Hepatocyte (in vitro differentiated cells): ENCODE measurements around the gene C6orf132. TPM values are rescaled to one million over a fixed set of nuclear protein-coding genes. Genes with fewer than 3 reads are reported as not detected.

ENCODE experiments used
- DNase-seq: peaks from one replicate; pipeline ENCODE4 v3.0.0-alpha.2; 2016; ENCODE audit warnings: low spot score
- H2AFZ ChIP-seq: fragments of 200-600 bp; sonication (generic); 2 replicates; pipeline ENCODE4 v1.6.0; 2016; ENCODE audit warnings: antibody characterized with exemption, mild to moderate bottlenecking
- H3K27ac ChIP-seq: fragments of 200-600 bp; sonication (generic); 2 replicates; pipeline ENCODE4 v1.5.1; 2016; ENCODE audit warnings: mild to moderate bottlenecking
- H3K27me3 ChIP-seq: fragments of 200-600 bp; sonication (generic); 2 replicates; pipeline ENCODE4 v1.6.1; 2016
- H3K36me3 ChIP-seq: fragments of 200-600 bp; sonication (generic); replicated peaks from 2 replicates; pipeline ENCODE4 v1.5.1; 2016; ENCODE audit warnings: low read depth; ENCODE audit not compliant: insufficient read depth
- H3K4me1 ChIP-seq: fragments of 200-600 bp; sonication (generic); 2 replicates; pipeline ENCODE4 v1.5.1; 2016; ENCODE audit warnings: mild to moderate bottlenecking, moderate library complexity; ENCODE audit not compliant: insufficient read depth
- H3K4me2 ChIP-seq: fragments of 200-600 bp; sonication (generic); 2 replicates; pipeline ENCODE4 v1.6.0; 2016
- H3K4me3 ChIP-seq: fragments of 200-600 bp; sonication (generic); 2 replicates; pipeline ENCODE4 v1.5.1; 2016; ENCODE audit warnings: mild to moderate bottlenecking
- H3K79me2 ChIP-seq: fragments of 200-600 bp; sonication (generic); 2 replicates; pipeline ENCODE4 v1.6.0; 2017; ENCODE audit warnings: mild to moderate bottlenecking
- H3K9me2 ChIP-seq: fragments of 200-600 bp; sonication (generic); replicated peaks from 2 replicates; pipeline ENCODE4 v1.6.0; 2017; ENCODE audit warnings: mild to moderate bottlenecking; ENCODE audit not compliant: insufficient read depth
- H3K9me3 ChIP-seq: fragments of 200-600 bp; sonication (generic); 2 replicates; pipeline ENCODE4 v1.5.1; 2016; ENCODE audit warnings: low read depth, mild to moderate bottlenecking
- H4K20me1 ChIP-seq: fragments of 200-600 bp; sonication (generic); 2 replicates; pipeline ENCODE4 v1.6.0; 2016; ENCODE audit warnings: mild to moderate bottlenecking; ENCODE audit not compliant: insufficient read depth, poor library complexity, severe bottlenecking
- EZH2 ChIP-seq: fragments of 200-600 bp; sonication (generic); IDR thresholded peaks from 2 replicates; pipeline ENCODE4 v1.6.1; 2016; ENCODE audit warnings: antibody characterized with exemption, mild to moderate bottlenecking, borderline replicate concordance
- EZH2phosphoT487 ChIP-seq: fragments of 200-600 bp; sonication (generic); IDR thresholded peaks from one replicate; pipeline ENCODE4 v1.6.1; 2018; ENCODE audit warnings: antibody characterized with exemption, mild to moderate bottlenecking, low read depth, moderate library complexity; ENCODE audit not compliant: unreplicated experiment, severe bottlenecking
- WGBS: methylation state at CpG from one replicate; pipeline ENCODE4 v1.1.6; 2016; ENCODE audit warnings: low lambda C conversion rate; ENCODE audit errors: missing lambda C conversion rate; 5-methylcytosine and 5-hydroxymethylcytosine counted together
- polyA plus RNA-seq: library from polyadenylated mRNA; unstranded; fragments of >200 nt; fragmentation: Nextera tagmentation; extraction: Ambion mirVana; gene quantifications from 2 replicates; pipeline ENCODE4 v1.2.1, GENCODE V29; 2016
- total RNA-seq: library from RNA; depleted of rRNA; stranded (reverse); fragments of >200 nt; gene quantifications from 2 replicates; pipeline ENCODE4 v1.2.3, GENCODE V29; 2014
- TF ChIP-seq, protein P1 (sequence below): fragments of 200-600 bp; sonication (generic); IDR thresholded peaks from 2 replicates; pipeline ENCODE4 v1.5.1; 2016; ENCODE audit warnings: antibody characterized with exemption, mild to moderate bottlenecking; ENCODE audit not compliant: poor library complexity

Gene C6orf132
- total and polyA plus RNA-seq, 2 experiments from 2014 or later = 10.5 to 12.5 TPM

GRCh38 chr6:42075159-42075838 lies 67.1 kb downstream of the C6orf132 start:
- Histone ChIP-seq H3K36me3 (no peaks in the 10 kb centered on the region), H3K27ac (no peak overlapping the region), H3K27me3 (no peaks in the 10 kb centered on the region), H3K9me2 (no peaks in the 10 kb centered on the region), H2AFZ (no peak overlapping the region), H3K4me3 (no peak overlapping the region), H3K9me3 (no peaks in the 10 kb centered on the region), H3K4me1 (no peaks in the 10 kb centered on the region), H3K79me2 (no peaks in the 10 kb centered on the region), H3K4me2 (no peak overlapping the region), H4K20me1 (no peaks in the 10 kb centered on the region)
- peak; percentile 86 for DNase-seq
- TF ChIP-seq, protein P1, sequence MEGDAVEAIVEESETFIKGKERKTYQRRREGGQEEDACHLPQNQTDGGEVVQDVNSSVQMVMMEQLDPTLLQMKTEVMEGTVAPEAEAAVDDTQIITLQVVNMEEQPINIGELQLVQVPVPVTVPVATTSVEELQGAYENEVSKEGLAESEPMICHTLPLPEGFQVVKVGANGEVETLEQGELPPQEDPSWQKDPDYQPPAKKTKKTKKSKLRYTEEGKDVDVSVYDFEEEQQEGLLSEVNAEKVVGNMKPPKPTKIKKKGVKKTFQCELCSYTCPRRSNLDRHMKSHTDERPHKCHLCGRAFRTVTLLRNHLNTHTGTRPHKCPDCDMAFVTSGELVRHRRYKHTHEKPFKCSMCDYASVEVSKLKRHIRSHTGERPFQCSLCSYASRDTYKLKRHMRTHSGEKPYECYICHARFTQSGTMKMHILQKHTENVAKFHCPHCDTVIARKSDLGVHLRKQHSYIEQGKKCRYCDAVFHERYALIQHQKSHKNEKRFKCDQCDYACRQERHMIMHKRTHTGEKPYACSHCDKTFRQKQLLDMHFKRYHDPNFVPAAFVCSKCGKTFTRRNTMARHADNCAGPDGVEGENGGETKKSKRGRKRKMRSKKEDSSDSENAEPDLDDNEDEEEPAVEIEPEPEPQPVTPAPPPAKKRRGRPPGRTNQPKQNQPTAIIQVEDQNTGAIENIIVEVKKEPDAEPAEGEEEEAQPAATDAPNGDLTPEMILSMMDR = peak; percentile 89
- no peak for TF ChIP-seq EZH2phosphoT487
- 34% methylated on average over 7 of the region's 7 CpGs for WGBS

DNA sequence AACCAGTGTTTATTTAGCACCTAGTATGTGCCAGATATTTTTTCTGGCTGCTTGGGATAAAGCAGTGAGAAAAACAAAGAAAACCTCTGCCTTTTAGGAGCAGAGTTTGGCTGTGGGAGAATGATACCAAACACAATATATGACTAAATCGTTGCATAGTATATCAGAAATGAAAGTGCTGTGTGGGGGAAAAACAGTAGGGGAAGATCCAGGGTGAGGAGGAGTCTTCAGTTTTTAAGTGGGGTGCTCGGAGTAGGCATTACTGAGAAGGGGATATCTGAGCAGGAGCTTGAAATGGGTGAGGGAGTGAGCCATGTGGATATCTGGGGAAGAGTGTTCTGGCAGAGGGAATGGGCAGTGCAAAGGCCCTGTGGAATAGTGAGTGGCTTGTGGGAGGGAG lies 69.1 kb downstream of the C6orf132 start:
- no peaks in the 10 kb centered on the region for H3K4me1 ChIP-seq
- H3K27ac ChIP-seq = no peak overlapping the region
- no peaks in the 10 kb centered on the region for H4K20me1 ChIP-seq
- no peak overlapping the region for H3K4me2 ChIP-seq
- no peak overlapping the region for H3K4me3 ChIP-seq
- H2AFZ ChIP-seq = no peak overlapping the region
- H3K36me3 ChIP-seq = no peaks in the 10 kb centered on the region
- no peaks in the 10 kb centered on the region for H3K79me2 ChIP-seq
- DNase-seq = no peak
- 95% methylated on average over 2 of the region's 2 CpGs for WGBS
- TF ChIP-seq, protein P1 = no peak
- TF ChIP-seq EZH2phosphoT487 (no peak), EZH2 (no peak)
- H3K27me3 ChIP-seq = no peaks in the 10 kb centered on the region
- no peaks in the 10 kb centered on the region for H3K9me3 ChIP-seq
- no peaks in the 10 kb centered on the region for H3K9me2 ChIP-seq

DNA sequence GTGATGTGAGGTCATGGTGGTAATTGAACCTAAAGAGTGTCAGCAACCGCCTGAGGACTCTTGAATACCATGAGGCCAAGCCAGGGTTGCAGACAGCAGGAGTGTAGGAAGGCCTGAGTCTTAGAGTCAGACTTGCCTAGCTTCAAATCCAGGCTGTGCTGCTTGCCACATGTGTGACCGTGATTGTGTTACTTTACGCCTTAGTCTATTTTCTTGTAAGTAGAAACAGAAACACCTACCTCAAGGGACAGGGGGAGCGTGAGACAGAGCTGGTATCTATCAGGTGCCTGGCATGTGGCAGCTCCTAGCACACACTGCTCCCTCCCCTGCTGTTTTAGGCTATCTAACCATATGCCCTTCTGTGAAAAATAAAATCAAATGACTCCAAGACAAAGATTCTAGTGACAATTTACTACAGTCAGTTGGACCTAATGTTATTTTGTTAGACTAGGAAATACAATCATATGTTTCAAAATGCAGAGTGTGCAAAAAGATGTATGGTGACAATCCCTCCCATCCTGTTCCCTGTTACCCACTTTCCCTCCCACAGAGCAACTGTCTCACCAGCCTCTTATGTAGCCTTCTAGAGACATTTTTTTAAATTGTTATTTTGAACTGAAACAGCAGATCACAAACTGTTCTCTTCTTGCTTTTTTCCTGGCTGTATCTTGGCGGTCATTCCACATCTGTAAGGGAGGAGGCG lies 70.4 kb downstream of the C6orf132 start:
- no peaks in the 10 kb centered on the region for H3K27me3 ChIP-seq
- DNase-seq = no peak
- H3K4me1 ChIP-seq = no peaks in the 10 kb centered on the region
- H3K27ac ChIP-seq = no peak overlapping the region
- no peaks in the 10 kb centered on the region for H3K79me2 ChIP-seq
- no peak overlapping the region for H3K4me2 ChIP-seq
- no peaks in the 10 kb centered on the region for H3K9me2 ChIP-seq
- 70% methylated on average over 6 of the region's 6 CpGs for WGBS
- no peak overlapping the region for H2AFZ ChIP-seq
- TF ChIP-seq, protein P1 = no peak
- TF ChIP-seq EZH2 = no peak
- TF ChIP-seq EZH2phosphoT487 = no peak
- no peaks in the 10 kb centered on the region for H3K9me3 ChIP-seq
- no peaks in the 10 kb centered on the region for H3K36me3 ChIP-seq
- H4K20me1 ChIP-seq = no peaks in the 10 kb centered on the region
- H3K4me3 ChIP-seq = no peak overlapping the region
